M059J (cell line): ENCODE measurements around the gene CLIC5. TPM values are rescaled to one million over a fixed set of nuclear protein-coding genes. Genes with fewer than 3 reads are reported as not detected.

ENCODE experiments used
- DNase-seq: peaks from one replicate; pipeline ENCODE4 v3.0.0-alpha.2; 2012; ENCODE audit warnings: low read depth
- total RNA-seq: library from RNA; depleted of rRNA; stranded (reverse); fragments of >200 nt; shearing (Covaris generic); gene quantifications from 2 replicates; pipeline ENCODE4 v1.2.3, GENCODE V29; 2014

CLIC5 gene
- total RNA-seq, 1 experiment from 2014 or later = not detected

DNA sequence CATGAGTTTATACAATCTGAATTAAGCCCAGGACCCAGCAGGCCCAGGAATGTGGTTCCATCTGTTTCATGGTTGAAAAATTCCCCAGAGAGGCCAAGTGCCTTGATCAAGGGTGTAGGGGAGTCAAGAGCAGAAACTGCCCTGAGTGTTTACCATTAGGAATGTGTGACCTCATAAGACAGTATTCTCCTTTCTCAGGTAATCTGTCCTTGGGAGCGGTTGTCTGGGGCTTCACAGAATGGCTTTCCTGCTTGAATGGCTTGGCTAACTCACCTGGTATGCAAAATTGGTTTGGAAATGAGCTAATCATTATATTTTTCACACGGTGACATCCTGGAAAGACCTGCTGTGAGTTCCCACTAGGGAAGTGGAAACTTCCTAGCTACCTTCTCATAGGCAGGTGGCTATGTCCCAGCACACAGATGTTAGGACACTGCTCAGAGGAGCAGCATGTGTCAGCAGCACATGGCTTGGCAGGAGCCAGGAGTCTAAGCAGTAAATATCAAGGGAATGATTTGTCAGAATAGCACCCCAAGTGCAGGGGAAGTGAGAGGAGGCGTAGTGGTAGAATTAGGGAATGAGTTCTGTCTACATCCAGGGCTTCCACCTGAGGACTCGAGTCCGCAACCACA is 17.7 kb downstream of the CLIC5 start:
- DNase-seq = no peak

DNA sequence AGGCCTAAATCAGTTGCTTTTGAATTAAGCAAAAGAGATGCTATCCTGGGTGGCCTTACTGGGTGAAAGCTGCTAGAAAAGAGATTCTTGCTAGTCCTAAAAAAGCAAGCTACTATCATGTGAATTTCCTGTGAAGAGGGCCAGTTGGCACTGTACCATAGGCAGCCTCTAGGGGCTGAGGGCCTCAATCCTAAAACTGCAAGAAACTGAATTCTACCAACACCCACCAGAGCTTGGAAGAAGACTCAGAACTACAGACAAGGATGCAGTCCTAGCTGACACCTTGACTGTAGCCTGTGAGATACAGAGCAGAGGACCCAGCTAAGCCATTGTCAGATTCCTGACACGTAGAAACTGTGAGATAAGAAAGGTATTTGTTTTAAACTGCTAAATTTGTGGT is 24.5 kb downstream of the CLIC5 start:
- no peak for DNase-seq

DNA sequence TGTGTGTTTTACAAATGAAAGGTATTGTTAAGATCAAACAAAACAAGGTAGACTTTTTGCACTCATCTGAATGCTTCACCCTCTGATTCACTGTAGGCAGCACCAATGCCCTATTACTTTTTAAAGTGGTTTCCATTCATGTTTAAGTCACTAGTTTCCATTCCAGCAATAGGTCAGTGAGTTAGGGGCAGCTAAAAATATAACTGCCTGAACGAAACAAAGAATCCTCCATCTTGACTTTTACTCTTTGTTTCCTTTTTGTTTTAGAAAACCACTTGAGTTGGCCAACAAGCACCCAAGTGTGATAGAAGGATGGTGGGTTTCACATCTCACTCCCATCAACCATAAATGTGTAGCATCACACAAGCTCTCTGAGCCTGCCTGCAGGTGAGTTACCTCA is 25.5 kb downstream of the CLIC5 start:
- no peak for DNase-seq

DNA sequence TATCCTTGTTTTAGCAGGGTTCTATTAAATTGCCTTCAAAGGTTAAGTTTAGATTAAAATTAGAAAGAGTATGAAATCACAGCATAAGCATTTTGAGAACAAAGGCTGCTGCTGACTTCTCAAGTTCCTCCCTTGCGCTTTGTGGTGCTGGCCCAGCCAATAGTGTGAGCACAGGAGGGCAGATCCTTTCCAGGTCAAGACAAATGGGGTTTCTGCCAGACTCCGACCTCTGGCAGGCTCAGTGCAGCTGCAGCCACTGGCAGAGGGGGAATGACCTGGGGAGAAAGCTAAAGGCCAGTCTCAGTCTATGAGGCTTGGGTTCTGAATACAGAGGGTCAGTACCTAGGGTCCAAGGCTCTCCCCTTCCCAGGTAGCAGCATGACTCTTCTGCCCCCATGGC is 27.0 kb downstream of the CLIC5 start:
- no peak for DNase-seq

DNA sequence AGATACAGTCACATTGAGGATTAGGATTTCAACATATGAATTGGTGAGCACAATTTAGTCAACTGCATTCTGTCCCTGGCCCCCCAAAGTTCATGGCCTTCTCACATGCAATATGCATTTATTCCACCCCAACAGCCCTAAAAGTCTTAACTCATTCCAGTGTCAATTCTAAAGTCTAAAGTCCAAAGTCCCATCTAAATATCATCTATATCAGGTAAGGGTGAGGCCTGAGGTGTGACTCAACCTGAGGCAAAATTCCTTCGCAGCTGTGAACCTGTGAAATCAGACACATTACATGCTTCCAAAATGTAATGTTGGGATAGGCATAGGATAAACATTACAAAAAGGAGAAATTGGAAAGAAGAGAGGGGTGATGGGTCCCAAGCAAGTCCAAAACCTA is 27.8 kb downstream of the CLIC5 start:
- no peak for DNase-seq

DNA sequence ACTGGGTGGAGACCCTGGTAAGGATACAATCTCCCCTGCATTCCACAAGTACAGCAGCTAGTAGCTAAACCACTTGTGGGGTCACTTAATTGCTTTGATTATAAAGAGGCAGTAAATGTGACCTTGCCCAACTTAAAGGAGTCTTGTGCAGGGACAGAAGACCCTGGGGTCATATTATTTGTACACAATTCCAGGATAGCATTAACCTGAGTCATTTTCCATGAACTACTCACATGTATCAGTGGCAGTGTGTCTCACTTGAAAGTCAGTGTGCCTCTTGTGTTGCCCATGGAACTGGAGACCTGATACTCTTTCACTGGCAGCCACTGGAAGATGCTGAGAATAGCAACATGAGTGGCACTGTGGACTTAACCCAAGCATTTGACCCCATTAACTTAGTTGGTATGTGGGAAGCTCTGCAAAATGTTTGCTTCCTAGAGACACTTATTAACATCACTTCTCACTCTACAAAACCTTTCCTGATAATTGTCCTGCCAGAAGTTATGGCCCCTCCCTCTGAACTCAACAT is 28.9 kb downstream of the CLIC5 start:
- peak; percentile 19 for DNase-seq

DNA sequence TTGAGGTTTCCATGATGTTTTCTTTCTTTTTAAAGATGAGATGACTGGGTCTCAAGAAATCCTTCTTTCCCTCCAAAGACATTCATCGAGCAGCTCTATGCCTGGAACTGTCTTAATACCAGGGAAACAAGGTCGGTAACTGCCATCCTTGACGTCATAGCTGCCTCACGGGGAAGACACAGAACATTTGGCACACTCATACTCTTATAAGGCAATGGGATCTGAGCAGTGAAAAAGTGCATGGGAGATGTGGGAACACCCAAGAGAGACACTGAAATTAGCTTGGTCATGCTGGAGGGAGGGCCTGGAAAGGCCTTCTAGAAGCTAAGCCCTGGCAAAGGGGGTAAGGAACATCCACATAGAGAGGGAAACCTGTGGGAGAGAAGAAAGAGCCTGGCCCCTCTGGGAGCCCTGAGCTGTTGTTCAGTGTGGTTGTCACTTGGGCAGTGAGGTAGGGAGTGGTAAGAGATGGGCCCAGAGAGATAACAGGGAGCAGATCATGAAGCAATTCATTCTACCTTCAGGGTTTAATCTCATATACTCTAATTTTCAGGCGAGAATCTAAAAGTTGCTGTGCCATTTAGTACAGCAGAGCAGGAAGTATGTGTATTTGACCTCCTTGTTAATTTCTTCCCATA is 30.8 kb downstream of the CLIC5 start:
- DNase-seq = no peak

DNA sequence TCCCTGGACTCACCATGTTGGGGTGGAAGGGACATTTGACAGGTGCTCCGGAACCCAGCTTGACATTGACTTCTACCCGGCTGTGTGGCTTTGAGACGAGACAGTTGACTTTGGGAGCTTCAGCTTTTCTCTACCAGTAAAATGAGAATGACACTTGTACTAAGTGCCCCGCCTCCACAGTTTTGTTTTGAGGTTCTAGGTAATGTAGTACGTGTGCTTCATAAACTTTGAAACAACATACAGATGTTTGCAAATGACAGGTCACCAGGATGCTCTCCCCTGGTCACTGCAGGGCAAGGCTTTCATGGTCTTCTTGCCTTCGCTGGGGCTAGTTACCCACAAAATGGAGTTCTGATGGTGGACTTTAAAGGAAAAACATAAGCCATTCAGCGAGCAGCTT is 31.3 kb downstream of the CLIC5 start:
- DNase-seq = no peak

DNA sequence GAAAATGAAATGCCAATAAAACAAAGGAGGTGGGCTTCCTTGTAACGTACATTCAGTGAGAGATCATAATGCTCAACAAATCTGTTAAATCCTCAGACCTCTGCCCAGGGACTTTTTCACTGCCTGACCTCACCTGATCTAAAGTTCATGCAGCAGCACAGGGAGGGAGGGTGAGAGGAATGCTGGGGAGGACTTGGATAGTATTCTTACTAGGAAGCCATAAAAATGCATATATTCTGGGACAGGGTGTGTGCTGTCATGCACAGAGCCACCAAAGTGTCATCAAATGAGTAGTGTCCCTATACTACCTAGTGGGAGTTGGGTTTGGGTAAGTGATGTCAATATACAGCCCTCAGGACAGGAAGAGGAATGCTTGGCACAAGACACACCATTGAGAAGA is 32.6 kb downstream of the CLIC5 start:
- DNase-seq = no peak

DNA sequence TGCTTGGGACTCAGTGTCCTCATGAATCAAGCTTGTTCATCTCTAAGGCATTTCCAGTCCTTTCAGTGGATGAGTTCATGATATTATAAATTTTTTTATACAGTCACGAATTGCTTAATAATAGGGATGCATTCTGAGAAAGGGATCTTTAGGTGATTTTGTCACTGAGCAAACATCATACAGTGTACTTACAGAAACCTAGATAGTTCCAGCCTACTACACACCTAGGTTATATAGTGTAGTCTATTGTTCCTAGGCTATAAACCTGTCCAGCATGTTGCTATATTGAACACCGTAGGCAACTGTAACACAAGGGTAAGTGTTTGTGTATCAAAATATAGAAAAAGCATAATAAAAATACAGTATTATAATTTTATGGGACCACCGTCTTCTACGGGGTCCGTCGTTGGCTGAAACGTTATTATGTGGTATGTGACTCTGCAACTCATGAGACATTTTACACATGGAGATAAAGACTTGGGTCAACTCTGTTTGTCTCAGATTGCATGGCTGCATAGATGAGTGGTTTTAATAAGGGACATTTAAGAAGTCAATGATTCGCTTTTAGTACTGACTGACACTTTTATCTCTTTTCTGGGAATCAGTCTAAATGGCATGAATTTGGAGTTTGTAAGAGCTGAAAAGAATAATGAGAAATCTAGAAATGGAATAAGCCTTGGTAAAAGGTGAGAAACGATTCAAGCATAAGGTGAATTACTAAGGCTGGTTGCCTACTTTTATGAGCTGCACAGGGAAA is 33.2 kb downstream of the CLIC5 start:
- DNase-seq = no peak

DNA sequence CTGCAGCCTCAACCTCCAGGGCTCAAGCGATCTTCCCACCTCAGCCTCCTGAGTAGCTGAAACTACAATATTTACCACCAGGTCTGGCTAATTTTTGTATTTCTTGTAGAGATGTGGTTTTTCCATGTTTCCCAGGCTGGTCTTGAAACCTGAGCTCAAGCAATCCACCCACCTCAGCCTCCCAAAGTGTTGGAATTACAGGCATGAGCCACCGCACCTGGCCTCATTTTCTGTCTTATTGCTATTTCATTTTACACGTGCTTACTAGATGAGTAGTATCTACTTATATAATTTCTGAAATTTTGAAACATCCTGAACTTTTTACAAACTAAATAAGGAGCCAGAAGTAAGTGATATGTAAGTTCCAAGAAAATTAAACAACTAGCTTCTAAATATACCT is 34.6 kb downstream of the CLIC5 start:
- DNase-seq = no peak

DNA sequence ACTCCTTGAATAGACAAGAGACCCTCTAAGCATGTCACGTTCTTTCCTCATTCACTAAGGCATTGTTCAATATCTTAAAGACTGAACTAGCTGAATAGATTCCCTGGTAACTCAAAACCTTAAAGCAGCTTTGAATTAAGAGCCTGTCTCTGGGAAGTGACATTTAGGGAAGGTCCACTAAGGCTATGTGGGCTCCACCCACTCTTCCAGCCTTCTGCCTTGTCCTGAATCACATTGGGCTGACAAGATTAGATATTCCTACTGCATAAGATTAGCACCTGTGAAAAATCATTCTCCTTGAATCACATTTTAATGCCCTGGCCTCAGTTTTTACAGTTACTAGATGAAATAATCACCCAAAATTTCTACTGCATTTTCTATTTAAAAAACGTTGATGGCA is 36.3 kb downstream of the CLIC5 start:
- no peak for DNase-seq

DNA sequence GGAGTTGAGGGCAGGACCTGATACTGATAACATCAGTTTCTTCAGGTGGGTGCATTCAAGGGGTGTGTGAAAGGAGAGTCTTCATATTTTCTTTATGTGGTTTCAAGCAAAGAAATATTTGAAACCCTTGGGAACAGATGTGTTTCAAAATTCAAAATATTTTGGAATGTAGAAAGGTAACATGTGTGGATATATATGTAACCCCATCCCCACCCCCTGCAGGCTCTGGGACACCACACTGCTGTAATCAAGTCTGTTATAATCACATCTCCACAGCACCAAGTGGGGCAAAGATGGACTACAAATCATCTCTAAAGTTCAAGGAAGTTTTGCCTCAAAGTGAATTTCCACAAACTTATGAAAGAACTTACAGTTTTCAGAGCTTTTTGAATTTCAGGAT is 41.1 kb downstream of the CLIC5 start:
- DNase-seq = no peak

DNA sequence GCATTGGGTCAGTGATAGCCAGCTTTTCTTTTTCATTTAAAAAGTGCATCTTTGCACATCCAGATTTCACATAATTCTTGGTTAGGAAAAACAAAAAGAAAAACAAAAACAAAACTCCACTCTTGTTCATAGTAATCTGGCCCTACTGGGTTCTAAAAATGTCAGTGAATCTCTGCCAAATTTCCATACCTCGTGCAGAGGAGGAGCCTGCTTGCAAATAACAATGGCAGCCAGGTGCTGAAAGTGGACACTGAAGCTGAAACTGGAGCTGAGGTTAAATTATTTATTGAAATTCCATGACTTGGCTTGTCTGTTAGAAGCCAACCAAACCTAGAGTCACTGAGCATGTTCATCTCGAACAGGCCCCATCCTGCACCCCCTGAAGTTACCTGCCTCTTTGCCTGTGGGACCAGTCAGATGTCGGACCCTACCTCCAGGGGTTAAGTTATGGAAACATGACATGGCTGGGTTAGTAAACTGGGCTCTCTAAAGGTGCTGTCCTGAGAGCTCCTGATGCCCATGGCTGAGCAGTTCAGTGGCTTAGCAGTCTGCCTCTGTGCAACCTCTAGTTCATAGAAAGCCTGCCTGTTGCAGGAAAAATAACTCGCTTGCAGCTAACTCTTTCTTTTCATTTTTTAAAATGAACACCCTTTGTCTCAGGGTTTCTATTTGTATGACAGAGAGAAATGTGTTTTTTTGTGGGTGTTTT is 42.7 kb downstream of the CLIC5 start:
- no peak for DNase-seq

DNA sequence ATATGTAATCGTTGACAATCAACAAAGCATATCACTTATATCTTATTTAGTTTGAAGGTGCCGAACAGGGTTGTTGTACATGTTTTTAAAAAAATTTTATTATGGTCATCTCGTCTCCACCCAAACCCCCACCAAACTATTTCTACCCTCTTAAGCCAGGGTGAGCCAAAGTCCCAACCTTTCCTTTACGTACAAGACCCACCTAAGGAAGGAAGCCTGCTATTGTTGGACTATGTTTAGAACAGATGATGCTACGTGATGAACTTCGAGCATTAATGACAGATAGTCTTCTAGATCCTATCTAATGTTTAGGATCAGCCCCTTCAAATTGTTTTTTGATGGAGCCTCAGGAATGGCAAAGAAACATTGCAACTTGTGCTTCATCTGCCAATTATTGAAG is 44.4 kb downstream of the CLIC5 start:
- no peak for DNase-seq

DNA sequence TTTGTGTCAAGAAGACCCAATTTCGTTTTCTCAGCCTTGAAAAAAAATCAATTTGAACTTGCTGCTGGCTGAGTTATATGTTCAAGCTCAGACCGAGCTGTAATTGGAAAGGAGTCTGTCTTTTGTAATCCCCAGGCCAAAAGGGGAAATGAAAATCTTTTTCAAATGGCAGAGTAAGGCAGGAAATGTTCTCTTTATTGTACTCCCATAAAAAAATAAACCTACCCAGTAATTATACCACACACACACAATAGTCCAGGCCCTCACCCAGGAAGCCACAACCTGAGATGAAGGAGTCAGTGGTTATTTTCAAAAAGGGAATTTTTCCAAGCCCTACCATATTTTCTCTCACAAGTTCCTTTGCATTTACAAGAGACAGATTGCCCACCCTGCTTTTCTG is 45.3 kb downstream of the CLIC5 start:
- peak; percentile 40 for DNase-seq

DNA sequence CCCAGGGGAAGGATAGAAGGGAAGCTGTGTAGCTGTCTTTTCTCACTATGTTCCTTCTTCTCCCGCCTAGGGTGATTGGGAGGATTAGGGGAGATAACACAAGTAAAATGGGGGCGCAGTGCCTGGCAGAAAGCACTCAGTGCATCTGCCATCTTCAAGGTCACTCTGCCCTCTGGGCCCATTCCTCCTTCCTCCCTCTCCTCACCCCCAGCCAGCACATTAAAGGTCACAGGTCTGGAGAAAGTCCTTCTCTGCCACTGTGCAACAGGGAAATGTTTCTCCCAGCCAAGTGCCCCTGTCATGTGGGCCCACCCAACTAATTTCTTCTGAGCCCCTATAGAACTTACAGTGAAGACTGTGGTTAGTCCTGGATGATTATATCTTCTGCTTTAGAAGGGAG is 45.8 kb downstream of the CLIC5 start:
- DNase-seq = no peak

DNA sequence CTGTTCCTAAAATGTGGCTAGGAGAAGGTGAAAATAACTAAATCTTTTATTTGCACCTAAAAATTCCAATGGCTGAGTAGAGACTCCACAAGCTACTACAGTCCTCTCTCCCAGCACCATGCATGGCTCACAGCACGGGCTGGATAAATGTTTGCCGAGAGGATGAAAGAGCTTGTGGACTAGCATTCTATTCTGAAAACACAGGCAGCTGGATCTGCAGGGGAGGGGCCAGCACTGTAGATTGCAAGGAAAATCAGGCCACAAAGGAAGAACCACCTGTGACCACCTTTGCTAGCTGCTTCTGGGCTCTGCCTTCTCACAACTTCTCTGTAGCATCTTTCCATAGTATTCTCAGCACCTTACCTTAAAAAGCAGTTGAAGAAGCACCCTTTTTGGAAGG is 46.6 kb downstream of the CLIC5 start:
- DNase-seq = no peak

DNA sequence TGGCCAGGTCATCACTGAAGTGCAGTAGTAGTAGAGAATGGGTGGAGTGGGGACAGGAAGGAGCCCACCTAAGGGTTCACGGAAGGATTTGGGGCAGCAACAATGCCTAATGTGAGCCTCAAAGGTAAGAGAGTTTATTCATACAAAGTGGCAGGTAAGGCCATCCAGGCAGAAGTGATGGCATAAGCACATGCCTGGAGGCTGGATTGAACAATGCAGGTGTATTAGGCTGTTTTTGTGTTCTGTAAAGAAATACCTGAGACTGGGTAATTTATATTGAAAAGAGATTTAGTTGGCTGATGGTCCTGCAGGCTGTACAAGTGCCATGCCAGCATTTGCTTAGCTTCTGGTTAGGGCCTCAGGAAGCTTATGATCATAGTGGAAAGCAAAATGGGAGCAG is 48.3 kb downstream of the CLIC5 start:
- no peak for DNase-seq

DNA sequence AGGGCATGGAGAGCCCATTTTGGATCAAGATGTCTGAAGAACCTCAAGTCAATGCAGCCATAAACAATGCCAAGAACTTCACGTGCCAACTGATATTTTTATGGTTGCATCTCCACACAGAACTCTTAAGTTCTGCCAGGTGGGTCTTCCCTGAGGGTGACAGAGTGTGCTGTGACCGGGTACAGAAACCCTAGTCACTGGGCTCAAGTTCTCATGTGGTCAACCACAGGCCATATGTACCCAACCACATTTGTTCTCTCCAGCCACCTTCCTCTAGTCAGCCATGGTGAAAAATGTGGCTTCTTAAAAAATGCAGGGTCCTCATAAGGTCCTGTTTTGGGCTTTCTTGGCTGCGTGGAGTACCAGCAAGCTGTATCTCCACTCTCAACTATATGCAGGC is 48.9 kb downstream of the CLIC5 start:
- no peak for DNase-seq

DNA sequence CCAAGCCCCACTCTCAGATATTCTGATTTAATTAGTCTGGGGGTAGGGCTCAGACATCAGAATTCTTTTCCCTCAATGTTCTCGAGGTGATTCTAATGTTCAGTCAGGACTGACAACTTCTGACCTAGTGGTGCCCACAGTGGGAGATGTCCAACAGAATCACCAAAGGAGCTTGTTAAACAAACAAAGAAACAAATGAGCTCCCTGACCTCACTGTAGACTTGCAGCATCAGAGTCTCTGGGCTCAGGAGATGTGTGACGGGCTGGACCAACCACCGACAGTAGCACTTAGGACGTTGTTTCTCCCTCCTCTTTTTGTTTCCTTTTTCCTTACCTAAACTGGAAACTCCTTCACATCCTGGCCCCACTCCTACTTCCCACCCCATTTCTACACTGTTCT is 49.3 kb downstream of the CLIC5 start:
- DNase-seq = peak; percentile 42

DNA sequence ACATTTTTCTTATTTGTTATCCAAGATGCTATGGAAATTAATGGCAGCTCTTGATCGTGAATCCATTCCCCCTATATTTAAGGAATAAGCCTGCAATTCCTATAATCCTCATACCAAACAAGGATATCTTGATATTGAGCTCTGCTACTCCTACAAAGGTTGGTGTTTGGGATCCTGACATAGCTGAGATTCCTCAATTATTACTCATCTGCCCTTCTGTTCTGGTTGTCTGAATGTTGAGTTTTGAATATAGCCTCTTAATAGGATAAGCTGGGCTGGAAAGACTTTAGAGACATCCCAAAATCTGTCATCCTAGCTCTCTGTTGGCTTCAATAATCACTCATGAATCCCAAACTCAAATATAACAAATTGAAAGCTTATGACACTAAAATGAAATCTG is 49.9 kb downstream of the CLIC5 start:
- DNase-seq = peak; percentile 88
